Naive thymus-derived CD4-positive, alpha-beta T cell (primary cell): ENCODE results near the gene FRS3. TPM values are rescaled to one million over a fixed set of nuclear protein-coding genes. Genes with fewer than 3 reads are reported as not detected.

Experiments used
- ATAC-seq: fragments of 150-1000 bp; cut with Tn5 transposase; 2 replicates; pipeline ENCODE4 v1.10.0; 2021; ENCODE audit warnings: mild to moderate bottlenecking, moderate library complexity
- CTCF ChIA-PET: fragments of 350-600 bp; sonication (Branson Sonifier 250); formaldehyde crosslinking; loops from one replicate; lab custom pipeline; 2021; ENCODE audit warnings: antibody characterized with exemption; lab: Charles Lee
- POLR2A ChIA-PET: fragments of 350-600 bp; sonication (Branson Sonifier 250); formaldehyde crosslinking; loops from one replicate; lab custom pipeline; 2021; ENCODE audit warnings: antibody characterized with exemption, inconsistent platforms; lab: Charles Lee
- DNase-seq, 9 donors: peaks; one replicate each; pipeline versions ENCODE4 v3.0.0 to v3.0.0-alpha.2; 2020 to 2022; ENCODE audit warnings: mixed read lengths in 1 of 9
- H3K27ac ChIP-seq: one replicate; pipeline ENCODE4 v1.7.0; 2013; ENCODE audit warnings: mild to moderate bottlenecking, low read depth, low read length, moderate library complexity
- H3K27me3 ChIP-seq, 2 donors: one replicate each; pipeline ENCODE4 v1.7.0; 2013; ENCODE audit warnings: low read length in 2 of 2, mild to moderate bottlenecking in 2 of 2, moderate library complexity in 2 of 2; ENCODE audit not compliant: control insufficient read depth in 2 of 2, insufficient read depth in 2 of 2
- H3K36me3 ChIP-seq, 3 experiments: 1 replicate in 2 of 3; 2 replicates in 1 of 3; pipeline ENCODE4 v1.7.0; 2013; ENCODE audit warnings: low read length in 3 of 3, mild to moderate bottlenecking in 3 of 3, moderate library complexity in 1 of 3; ENCODE audit not compliant: insufficient read depth in 3 of 3, control insufficient read depth in 2 of 3
- H3K4me1 ChIP-seq, 2 donors: one replicate each; pipeline ENCODE4 v1.7.0; 2013; ENCODE audit warnings: low read length in 2 of 2, mild to moderate bottlenecking in 2 of 2, moderate library complexity in 1 of 2; ENCODE audit not compliant: control insufficient read depth in 2 of 2, insufficient read depth in 2 of 2
- H3K4me3 ChIP-seq: 2 replicates; pipeline ENCODE4 v1.7.0; 2013; ENCODE audit warnings: mild to moderate bottlenecking, low read length
- H3K9me3 ChIP-seq, 3 experiments: 1 replicate in 2 of 3; 2 replicates in 1 of 3; pipeline ENCODE4 v1.7.0; 2013; ENCODE audit warnings: low read length in 3 of 3; ENCODE audit not compliant: control insufficient read depth in 2 of 3
- H3K27ac Mint-ChIP-seq, 9 donors: one replicate each; pipeline ENCODE4 v1.8.0; 2020 to 2022; ENCODE audit warnings: mixed read lengths in 9 of 9, mild to moderate bottlenecking in 8 of 9, moderate library complexity in 5 of 9, inconsistent platforms in 2 of 9
- H3K27me3 Mint-ChIP-seq, 5 donors: one replicate each; pipeline ENCODE4 v1.8.0; 2021 to 2022; ENCODE audit warnings: mixed read lengths in 5 of 5, mild to moderate bottlenecking in 1 of 5
- H3K36me3 Mint-ChIP-seq, 5 donors: one replicate each; pipeline ENCODE4 v1.8.0; 2020 to 2022; ENCODE audit warnings: mixed read lengths in 5 of 5, mild to moderate bottlenecking in 3 of 5, inconsistent platforms in 1 of 5
- H3K4me1 Mint-ChIP-seq, 7 donors: one replicate each; pipeline ENCODE4 v1.8.0; 2020 to 2022; ENCODE audit warnings: mixed read lengths in 7 of 7, mild to moderate bottlenecking in 3 of 7, inconsistent platforms in 1 of 7
- H3K4me3 Mint-ChIP-seq, 10 donors: one replicate each; pipeline ENCODE4 v1.8.0; 2020 to 2022; ENCODE audit warnings: mild to moderate bottlenecking in 10 of 10, mixed read lengths in 10 of 10, moderate library complexity in 6 of 10, inconsistent platforms in 2 of 10
- H3K9me3 Mint-ChIP-seq, 11 donors: one replicate each; pipeline ENCODE4 v1.8.0; 2020 to 2022; ENCODE audit warnings: mixed read lengths in 11 of 11, mild to moderate bottlenecking in 4 of 11, inconsistent platforms in 1 of 11, moderate library complexity in 1 of 11
- intact Hi-C, 2 donors: fragments of 100-400 bp; cut with micrococcal nuclease; formaldehyde crosslinking; loops; one replicate each; pipeline ENCODE4 v1.15.1; 2023
- polyA plus RNA-seq, 2 donors: library from polyadenylated mRNA; unstranded; fragments of 300-500 nt; fragmentation: Illumina TruSeq; gene quantifications; one replicate each; pipeline ENCODE4 v1.2.3, GENCODE V29; 2021
- total RNA-seq, 6 experiments: library from RNA in 5 of 6; stranded (reverse) in 5 of 6; gene quantifications; 1 replicate in 5 of 6; 2 replicates in 1 of 6; pipeline ENCODE4 v1.2.3 and lab custom pipeline; 2021 to 2026

Gene FRS3
- total and polyA plus RNA-seq, 7 experiments from 2014 or later: 1.9 to 10.6 (median 5.5) TPM

DNA sequence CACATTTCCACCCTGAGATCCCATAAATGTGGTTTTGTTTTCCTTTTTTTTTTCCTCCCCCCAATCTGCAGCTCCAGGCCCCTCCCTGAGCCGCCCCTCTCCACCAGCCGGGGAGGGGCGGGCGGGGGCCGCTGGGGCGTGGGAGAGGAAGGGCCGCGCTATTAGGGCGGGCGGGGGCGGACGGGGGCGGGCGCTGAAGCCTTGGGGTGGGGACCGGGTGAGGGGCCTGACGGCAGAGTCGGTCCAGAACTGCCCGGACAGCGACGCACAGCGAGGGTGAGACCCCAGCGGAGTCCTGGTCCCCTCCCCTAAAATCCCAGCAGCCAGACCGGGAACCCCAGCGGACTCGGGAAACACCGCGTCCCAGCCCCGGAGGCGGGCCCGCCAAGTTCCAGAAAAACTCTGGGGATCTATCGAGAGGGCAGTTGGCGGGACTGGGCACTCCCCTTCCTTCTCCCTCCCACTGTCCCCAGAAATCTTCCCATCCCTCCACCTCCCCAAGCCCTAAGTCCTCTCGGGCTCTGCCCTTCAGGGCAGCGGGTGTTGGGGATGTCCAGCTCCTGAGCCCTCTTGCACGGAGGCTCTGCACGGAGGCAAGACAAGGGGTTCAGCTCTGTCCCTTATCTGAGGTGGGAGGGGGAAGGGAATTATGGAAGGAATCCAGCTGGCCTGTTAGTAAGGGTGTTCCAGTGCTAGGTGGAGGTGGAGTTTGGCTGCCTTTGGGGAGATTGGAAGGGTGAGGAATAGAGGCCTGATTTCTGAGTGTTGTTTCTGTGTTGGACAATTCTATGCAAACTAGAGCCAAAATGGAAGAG, 1.1 kb upstream of the FRS3 start, which contains the start of gene PRICKLE4:
Gene PRICKLE4 (plus strand): TSS at position 232 of the 815 bp plus-strand sequence. CDS start 2,692 bp downstream, outside the sequence.
- H3K4me3 ChIP-seq: peak within 1 kb of the TSS; percentile 59
- Mint-ChIP-seq H3K27ac (peak within 1 kb of the TSS in 7 of 9 donors; percentile 10 to 74 (median 39)), H3K4me1 (peaks cover 10 to 27% (median 23%) of the 10 kb centered on the region in 7 donors), H3K27me3 (peaks cover 0 to 24% (median 0%) of the 10 kb centered on the region in 5 donors), H3K36me3 (peaks cover 0 to 2% (median 0%) of the 10 kb centered on the region in 5 donors), H3K4me3 (peak within 1 kb of the TSS; percentile 81 to 95 (median 88)), H3K9me3 (peaks cover 0 to 2% (median 0%) of the 10 kb centered on the region in 11 donors)
- DNase-seq (no peak), ATAC-seq (no peak)
- no peaks in the 10 kb centered on the region for H3K9me3 ChIP-seq
- H3K36me3 ChIP-seq: peaks cover 0 to 10% (median 0%) of the 10 kb centered on the region in 3 experiments
- POLR2A ChIA-PET: interaction anchor here (0.5 to 1.0 kb wide), 2 partner anchors 264 to 411 kb away, joined by 3 read pairs; no protein-coding TSS in a partner anchor
- CTCF ChIA-PET: interaction anchor here (1.1 to 1.8 kb wide), 3 partner anchors 9 to 387 kb away, joined by 3 to 4 read pairs (median 4); no protein-coding TSS in a partner anchor
- intact Hi-C loops: loop anchor here (1.0 to 10.0 kb wide), 13 partner anchors 45 to 1114 kb away; partner anchors contain the start of genes MRPS10 (in 2 of the 2), TFEB (in 2 of the 2), CCND3 (in 1 of the 2) and TAF8 (in 1 of the 2)
- peak within 1 kb of the TSS; percentile 65 for H3K27ac ChIP-seq
- peaks cover 8 to 9% of the 10 kb centered on the region in 2 donors for H3K4me1 ChIP-seq
- H3K27me3 ChIP-seq: no peaks in the 10 kb centered on the region

DNA sequence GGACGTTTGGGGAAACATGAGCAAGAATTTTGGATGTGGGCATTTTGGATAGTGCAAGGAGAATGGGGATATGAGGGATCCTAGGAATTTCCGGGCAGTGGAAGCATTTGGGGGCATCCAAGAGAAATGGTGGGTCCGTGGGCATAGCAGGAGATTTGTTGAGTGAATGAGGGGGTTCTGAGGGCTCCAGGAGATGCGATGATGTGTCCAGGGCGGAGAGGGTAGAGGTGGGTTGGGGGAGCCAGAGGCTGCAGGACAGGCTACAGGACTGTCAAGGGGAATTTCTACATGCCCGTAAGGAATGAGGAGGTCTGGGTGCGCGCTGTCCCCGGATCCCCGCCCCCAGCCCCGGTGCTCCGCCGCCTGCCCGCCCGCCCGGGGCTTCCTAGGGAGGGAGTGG, 364 bp downstream of the FRS3 start:
- POLR2A ChIA-PET: no interaction called here
- Histone ChIP-seq H3K9me3 (no peaks in the 10 kb centered on the region), H3K36me3 (peaks cover 0 to 25% (median 0%) of the 10 kb centered on the region in 3 experiments), H3K4me3 (peak overlapping the region; percentile 24), H3K4me1 (peaks cover 7 to 9% of the 10 kb centered on the region in 2 donors), H3K27me3 (no peaks in the 10 kb centered on the region), H3K27ac (peak overlapping the region; percentile 65)
- H3K9me3 Mint-ChIP-seq: peaks cover 0 to 2% (median 0%) of the 10 kb centered on the region in 11 donors
- CTCF ChIA-PET: no interaction called here
- ATAC-seq (no peak), DNase-seq (no peak)
- H3K4me1 Mint-ChIP-seq: peaks cover 10 to 26% (median 22%) of the 10 kb centered on the region in 7 donors
- peaks cover 0 to 23% (median 0%) of the 10 kb centered on the region in 5 donors for H3K27me3 Mint-ChIP-seq
- peak overlapping the region; percentile 26 to 86 (median 71) for H3K27ac Mint-ChIP-seq
- intact Hi-C loops: loop anchor here (1.0 kb wide), 1 partner anchor 8 kb away; the partner anchor contains the start of gene TOMM6 (in 2 of the 2)
- peaks cover 0 to 15% (median 7%) of the 10 kb centered on the region in 5 donors for H3K36me3 Mint-ChIP-seq
- H3K4me3 Mint-ChIP-seq: peak overlapping the region; percentile 83 to 94 (median 90)

DNA sequence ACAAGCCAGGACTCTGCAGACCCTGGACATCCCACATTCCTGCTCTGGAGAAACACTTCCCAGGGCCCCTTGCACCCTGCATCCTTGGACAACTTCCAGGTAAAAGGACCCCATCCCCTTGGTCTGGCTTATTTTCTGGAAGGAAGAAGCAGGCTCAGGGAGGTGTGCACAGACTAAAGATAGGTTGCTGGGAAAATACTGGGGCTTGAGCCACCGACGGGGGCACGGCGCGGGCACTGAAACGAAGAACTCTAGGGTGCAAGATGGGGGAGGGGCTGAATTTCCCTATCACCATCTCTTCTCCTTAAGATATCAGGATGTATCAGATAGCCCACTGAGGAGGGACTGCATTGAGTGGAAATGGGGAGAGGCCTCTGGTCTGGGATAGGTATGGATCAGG, 805 bp downstream of the FRS3 start:
- peaks cover 0 to 18% (median 10%) of the 10 kb centered on the region in 5 donors for H3K36me3 Mint-ChIP-seq
- H3K4me3 ChIP-seq: peak overlapping the region; percentile 24
- no peak for ATAC-seq
- H3K4me3 Mint-ChIP-seq: peak overlapping the region; percentile 83 to 94 (median 90)
- H3K9me3 Mint-ChIP-seq: peaks cover 0 to 2% (median 0%) of the 10 kb centered on the region in 11 donors
- no peaks in the 10 kb centered on the region for H3K27me3 ChIP-seq
- H3K9me3 ChIP-seq: no peaks in the 10 kb centered on the region
- peaks cover 0 to 21% (median 0%) of the 10 kb centered on the region in 5 donors for H3K27me3 Mint-ChIP-seq
- no peak for DNase-seq
- H3K4me1 ChIP-seq: peaks cover 7 to 9% of the 10 kb centered on the region in 2 donors
- H3K4me1 Mint-ChIP-seq: peaks cover 10 to 26% (median 20%) of the 10 kb centered on the region in 7 donors
- ChIA-PET CTCF (no interaction called here), POLR2A (interaction anchor here (0.7 to 1.4 kb wide), 3 partner anchors 9 to 664 kb away, joined by 3 to 7 read pairs (median 6); partner anchors contain the start of gene TOMM6)
- peaks cover 0 to 28% (median 0%) of the 10 kb centered on the region in 3 experiments for H3K36me3 ChIP-seq
- intact Hi-C loops: loop anchor here (1.0 kb wide), 1 partner anchor 8 kb away; the partner anchor contains the start of gene TOMM6 (in 2 of the 2)
- H3K27ac Mint-ChIP-seq: peak overlapping the region; percentile 26 to 86 (median 71)
- H3K27ac ChIP-seq: peak overlapping the region; percentile 65

DNA sequence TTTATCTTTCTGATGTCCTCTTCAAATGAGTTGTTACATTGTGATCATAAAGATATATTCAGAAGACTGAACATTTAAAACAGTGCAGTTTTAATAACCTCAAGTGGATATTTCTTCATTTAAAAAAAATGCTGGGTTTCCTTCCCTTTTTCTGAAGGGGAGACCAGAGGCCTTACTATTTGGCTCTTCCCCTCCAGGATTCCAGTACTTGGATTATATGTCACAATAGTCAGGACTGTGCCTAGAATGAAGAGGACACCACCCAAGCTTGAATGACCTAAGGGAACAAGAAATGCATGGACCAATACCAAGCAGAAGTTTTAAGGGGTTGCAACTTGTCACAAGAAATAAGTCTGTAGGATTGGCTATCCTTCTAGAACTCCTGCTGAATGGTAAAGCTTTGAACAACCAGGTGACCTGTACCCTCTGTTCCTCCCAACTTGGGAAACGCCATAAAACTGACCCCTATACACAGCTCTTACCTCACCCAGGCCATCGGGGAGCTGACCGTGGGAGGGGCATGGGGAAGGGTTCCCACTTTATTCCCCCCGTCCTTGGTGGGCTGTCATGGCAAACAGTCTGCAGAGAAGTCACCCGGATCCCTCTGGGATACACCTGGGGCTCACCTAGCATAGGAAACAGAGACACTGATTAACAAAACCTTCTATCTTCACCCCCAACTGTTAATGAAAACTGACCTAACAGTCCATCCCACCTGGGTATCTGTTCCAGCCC, 2.0 kb downstream of the FRS3 start:
- peaks cover 10 to 26% (median 20%) of the 10 kb centered on the region in 7 donors for H3K4me1 Mint-ChIP-seq
- ATAC-seq (no peak), DNase-seq (no peak)
- Histone ChIP-seq H3K4me3 (no peak overlapping the region), H3K4me1 (peaks cover 7 to 9% of the 10 kb centered on the region in 2 donors), H3K36me3 (peaks cover 0 to 33% (median 0%) of the 10 kb centered on the region in 3 experiments), H3K27ac (no peak overlapping the region), H3K9me3 (no peaks in the 10 kb centered on the region), H3K27me3 (no peaks in the 10 kb centered on the region)
- intact Hi-C loops: no loop called here
- peaks cover 0 to 13% (median 0%) of the 10 kb centered on the region in 5 donors for H3K27me3 Mint-ChIP-seq
- ChIA-PET POLR2A (interaction anchor here (0.7 to 1.4 kb wide), 3 partner anchors 10 to 135 kb away, joined by 3 to 7 read pairs (median 6); partner anchors contain the start of gene TOMM6), CTCF (interaction anchor here (1.1 kb wide), 1 partner anchor 9 kb away, joined by 4 read pairs; no protein-coding TSS in a partner anchor)
- H3K4me3 Mint-ChIP-seq: peak overlapping the region in 4 of 10 donors; percentile 5 to 63 (median 14)
- H3K36me3 Mint-ChIP-seq: peaks cover 0 to 19% (median 10%) of the 10 kb centered on the region in 5 donors
- peaks cover 0 to 2% (median 0%) of the 10 kb centered on the region in 11 donors for H3K9me3 Mint-ChIP-seq
- H3K27ac Mint-ChIP-seq: peak overlapping the region in 1 of 9 donors; percentile 24

DNA sequence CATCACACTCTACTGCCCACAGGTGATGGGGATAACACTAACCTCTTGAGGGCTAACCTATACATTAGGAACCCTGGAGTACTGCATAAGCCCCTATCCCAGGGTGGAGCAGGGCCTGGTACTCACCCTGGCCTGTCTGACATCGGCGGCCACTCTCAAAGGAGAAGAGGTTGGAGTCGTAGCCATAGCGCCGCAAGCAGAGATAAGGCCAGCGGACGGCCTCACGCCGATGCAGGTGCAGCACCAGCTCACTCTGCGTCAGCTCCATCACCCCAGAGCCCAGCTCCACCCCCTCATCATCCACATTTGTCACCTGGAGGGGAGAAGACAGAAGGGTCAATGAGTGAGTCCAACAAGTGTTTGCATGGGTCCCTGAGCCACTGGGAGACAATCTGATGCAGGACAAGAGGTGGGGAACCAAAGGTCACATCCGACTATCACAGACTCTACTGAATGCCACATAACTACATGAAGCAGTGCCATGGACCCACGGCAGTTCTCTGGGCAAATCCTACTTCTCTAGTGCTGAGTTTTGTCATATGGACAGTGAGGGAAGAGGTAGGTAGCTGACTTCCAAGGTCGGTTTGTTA, 4.3 kb downstream of the FRS3 start:
- Mint-ChIP-seq H3K4me3 (no peak overlapping the region), H3K27ac (no peak overlapping the region), H3K36me3 (peaks cover 5 to 36% (median 17%) of the 10 kb centered on the region in 5 donors), H3K9me3 (peaks cover 0 to 2% (median 0%) of the 10 kb centered on the region in 11 donors), H3K4me1 (peaks cover 6 to 18% (median 11%) of the 10 kb centered on the region in 7 donors), H3K27me3 (no peaks in the 10 kb centered on the region)
- peaks cover 0 to 57% (median 0%) of the 10 kb centered on the region in 3 experiments for H3K36me3 ChIP-seq
- no peak overlapping the region for H3K27ac ChIP-seq
- ATAC-seq: no peak
- ChIA-PET CTCF (interaction anchor here (1.0 to 1.5 kb wide), 2 partner anchors 173 to 253 kb away, joined by 3 to 6 read pairs; no protein-coding TSS in a partner anchor), POLR2A (interaction anchor here (1.0 kb wide), 1 partner anchor 12 kb away, joined by 3 read pairs; the partner anchor contains the start of gene TOMM6)
- no peak overlapping the region for H3K4me3 ChIP-seq
- no peaks in the 10 kb centered on the region for H3K9me3 ChIP-seq
- peaks cover 5 to 7% of the 10 kb centered on the region in 2 donors for H3K4me1 ChIP-seq
- no peaks in the 10 kb centered on the region for H3K27me3 ChIP-seq
- no peak for DNase-seq
- intact Hi-C loops: no loop called here
